H1 (cell line): Measurements from ENCODE around the gene SNX13. TPM values are rescaled to one million over a fixed set of nuclear protein-coding genes. Genes with fewer than 3 reads are reported as not detected.

Experiments used
- CTCF ChIA-PET: fragments of 300-600 bp; sonication (Branson Sonifier 250); formaldehyde crosslinking; loops from one replicate; lab custom pipeline; 2021; ENCODE audit not compliant: partially characterized antibody; lab: Charles Lee
- POLR2A ChIA-PET: fragments of 300-600 bp; sonication (Branson Sonifier 250); formaldehyde crosslinking; loops from one replicate; lab custom pipeline; 2021; ENCODE audit warnings: inconsistent platforms; ENCODE audit not compliant: partially characterized antibody; lab: Charles Lee
- DNase-seq, 2 experiments: peaks; one replicate each; pipeline versions ENCODE4 v3.0.0 to v3.0.0-alpha.2; 2010 to 2022; ENCODE audit warnings: low spot score in 2 of 2, low read depth in 1 of 2, mixed read lengths in 1 of 2
- FAIRE-seq: peaks from 2 replicates; lab custom pipeline; 2011; peaks lifted over from hg19 to GRCh38; lab: Jason Lieb, UNC
- H2AFZ ChIP-seq: 2 replicates; pipeline ENCODE4 v1.8.1; 2012; ENCODE audit warnings: low read length, inconsistent platforms
- H2AK5ac ChIP-seq: 2 replicates; pipeline ENCODE4 v1.6.1; 2013; ENCODE audit warnings: low read depth, low read length
- H2BK120ac ChIP-seq: replicated peaks from 2 replicates; pipeline ENCODE3; 2013; ENCODE audit warnings: low read depth, low read length, inconsistent platforms
- H2BK12ac ChIP-seq: 2 replicates; pipeline ENCODE4 v1.6.1; 2013; ENCODE audit warnings: low read depth, low read length
- H2BK15ac ChIP-seq: 2 replicates; pipeline ENCODE4 v1.6.1; 2013; ENCODE audit warnings: low read length
- H2BK20ac ChIP-seq: 2 replicates; pipeline ENCODE4 v1.6.1; 2013; ENCODE audit warnings: low read length
- H2BK5ac ChIP-seq: 2 replicates; pipeline ENCODE4 v1.6.1; 2013; ENCODE audit warnings: low read depth, low read length
- H3K14ac ChIP-seq: 2 replicates; pipeline ENCODE4 v1.6.1; 2013; ENCODE audit warnings: inconsistent platforms; ENCODE audit not compliant: insufficient read length
- H3K18ac ChIP-seq: 2 replicates; pipeline ENCODE4 v1.6.1; 2013; ENCODE audit warnings: low read length; ENCODE audit errors: extremely low read depth
- H3K23ac ChIP-seq: 2 replicates; pipeline ENCODE4 v1.6.1; 2013; ENCODE audit warnings: inconsistent platforms; ENCODE audit not compliant: insufficient read length
- H3K23me2 ChIP-seq: 2 replicates; pipeline ENCODE4 v1.6.1; 2013; ENCODE audit warnings: low read depth, low read length
- H3K27ac ChIP-seq: 2 replicates; pipeline ENCODE4 v1.6.1; 2011; ENCODE audit warnings: low read depth, low read length, inconsistent platforms
- H3K27me3 ChIP-seq, 4 experiments: replicated peaks in 1 of 4; 1 replicate in 1 of 4; 2 replicates in 3 of 4; pipeline versions ENCODE4 v1.6.1 to v1.8.1; 2011 to 2013; ENCODE audit warnings: low read length in 3 of 4, mild to moderate bottlenecking in 3 of 4, inconsistent platforms in 2 of 4, mixed read lengths in 2 of 4, moderate library complexity in 1 of 4; ENCODE audit not compliant: control insufficient read depth in 3 of 4, insufficient read depth in 3 of 4; ENCODE audit errors: extremely low read depth in 1 of 4
- H3K36me3 ChIP-seq, 4 experiments: 2 replicates each; pipeline versions ENCODE4 v1.6.1 to v1.8.1; 2011 to 2013; ENCODE audit warnings: mild to moderate bottlenecking in 4 of 4, low read length in 3 of 4, moderate library complexity in 2 of 4, control low read depth in 1 of 4, inconsistent platforms in 1 of 4; ENCODE audit not compliant: insufficient read depth in 4 of 4, control insufficient read depth in 2 of 4
- H3K4ac ChIP-seq: replicated peaks from 2 replicates; pipeline ENCODE3; 2013; ENCODE audit warnings: low read length, low read depth, mixed read lengths, inconsistent platforms; ENCODE audit not compliant: insufficient read length
- H3K4me1 ChIP-seq, 4 experiments: replicated peaks in 1 of 4; 1 replicate in 1 of 4; 2 replicates in 3 of 4; pipeline versions ENCODE4 v1.6.1 to v1.8.1; 2011 to 2013; ENCODE audit warnings: low read length in 3 of 4, inconsistent platforms in 2 of 4, mixed read lengths in 1 of 4; ENCODE audit not compliant: insufficient read depth in 4 of 4, control insufficient read depth in 3 of 4
- H3K4me2 ChIP-seq, 2 experiments: 2 replicates each; pipeline versions ENCODE4 v1.6.1 to v1.8.1; 2011 to 2013; ENCODE audit warnings: low read depth in 2 of 2, low read length in 2 of 2, control low read depth in 1 of 2, inconsistent platforms in 1 of 2, mild to moderate bottlenecking in 1 of 2; ENCODE audit not compliant: insufficient read depth in 1 of 2
- H3K4me3 ChIP-seq, 4 experiments: fragments of 200-600, 300-600 bp in 1 of 4; sonication (generic), shearing (Covaris generic), sonication (Bioruptor Twin) in 1 of 4; 2 replicates each; pipeline versions ENCODE4 v1.5.1 to v1.8.1; 2011 to 2016; ENCODE audit warnings: low read length in 4 of 4, low read depth in 3 of 4, control low read depth in 2 of 4, inconsistent platforms in 2 of 4, mild to moderate bottlenecking in 2 of 4, mixed read lengths in 1 of 4, moderate library complexity in 1 of 4; ENCODE audit not compliant: insufficient read depth in 2 of 4; ENCODE audit errors: extremely low read depth in 1 of 4
- H3K56ac ChIP-seq: replicated peaks from 2 replicates; pipeline ENCODE3; 2013; ENCODE audit warnings: low read depth, mild to moderate bottlenecking, mixed read lengths, low read length, inconsistent platforms; ENCODE audit not compliant: insufficient read length
- H3K79me1 ChIP-seq: 2 replicates; pipeline ENCODE4 v1.6.1; 2013; ENCODE audit warnings: low read depth, low read length, control low read depth
- H3K79me2 ChIP-seq, 2 experiments: 2 replicates each; pipeline versions ENCODE4 v1.6.1 to v1.8.1; 2012 to 2013; ENCODE audit warnings: low read length in 2 of 2, mild to moderate bottlenecking in 2 of 2, inconsistent platforms in 1 of 2; ENCODE audit not compliant: insufficient read depth in 2 of 2, control insufficient read depth in 1 of 2
- H3K9ac ChIP-seq, 4 experiments: replicated peaks in 1 of 4; 1 replicate in 1 of 4; 2 replicates in 3 of 4; pipeline versions ENCODE4 v1.6.1 to v1.8.1; 2011 to 2013; ENCODE audit warnings: low read depth in 3 of 4, low read length in 3 of 4, control low read depth in 2 of 4, mild to moderate bottlenecking in 2 of 4, moderate library complexity in 2 of 4, inconsistent platforms in 1 of 4; ENCODE audit errors: extremely low read depth in 1 of 4
- H3K9me3 ChIP-seq, 2 experiments: 2 replicates each; pipeline versions ENCODE4 v1.6.1 to v1.8.1; 2012 to 2013; ENCODE audit warnings: mild to moderate bottlenecking in 2 of 2, moderate library complexity in 2 of 2, control low read depth in 1 of 2, inconsistent platforms in 1 of 2, low read depth in 1 of 2, low read length in 1 of 2, mixed read lengths in 1 of 2; ENCODE audit not compliant: insufficient read depth in 2 of 2
- H4K20me1 ChIP-seq, 2 experiments: replicated peaks in 1 of 2; 2 replicates each; pipeline versions ENCODE3 to v1.8.1; 2011 to 2013; ENCODE audit warnings: inconsistent platforms in 2 of 2, low read length in 2 of 2, mild to moderate bottlenecking in 1 of 2; ENCODE audit not compliant: insufficient read depth in 2 of 2, control insufficient read depth in 1 of 2
- H4K5ac ChIP-seq: 2 replicates; pipeline ENCODE4 v1.6.1; 2013; ENCODE audit warnings: low read length, low read depth, mixed read lengths, inconsistent platforms; ENCODE audit not compliant: insufficient read length
- H4K8ac ChIP-seq: 2 replicates; pipeline ENCODE4 v1.8.0; 2013; ENCODE audit warnings: mild to moderate bottlenecking, moderate library complexity, low read length, inconsistent platforms; ENCODE audit not compliant: insufficient read depth; ENCODE audit errors: extremely low read depth
- H4K91ac ChIP-seq: replicated peaks from 2 replicates; pipeline ENCODE3; 2013; ENCODE audit warnings: low read length, mixed read lengths, inconsistent platforms; ENCODE audit not compliant: insufficient read length
- CEBPB ChIP-seq: IDR thresholded peaks from 2 replicates; pipeline ENCODE4 v1.6.1; 2012; ENCODE audit warnings: low read depth, low read length
- CHD1 ChIP-seq: IDR thresholded peaks from 2 replicates; pipeline ENCODE4 v1.6.1; 2012; ENCODE audit warnings: low read depth, low read length, improper control_type of control experiment
- WGBS, 2 experiments: shearing (Covaris generic) in 1 of 2; methylation state at CpG; one replicate each; pipeline versions ENCODE4 v1.1.6 to v1.1.7; 2013 to 2015; ENCODE audit warnings: low lambda C conversion rate in 2 of 2, mixed read lengths in 2 of 2, inconsistent platforms in 1 of 2, low coverage in 1 of 2, missing lambda C conversion rate in 1 of 2; ENCODE audit not compliant: insufficient replicate concordance in 2 of 2, insufficient coverage in 1 of 2, insufficient read length in 1 of 2; ENCODE audit errors: extremely low coverage in 1 of 2, missing lambda C conversion rate in 1 of 2; 5-methylcytosine and 5-hydroxymethylcytosine counted together
- polyA plus RNA-seq, 7 experiments: library from polyadenylated mRNA; depleted of rRNA in 3 of 7; stranded (reverse) in 5 of 7; unstranded in 2 of 7; fragments of >200 nt in 5 of 7; fragments of 200-250 nt in 2 of 7; gene quantifications; 1 replicate in 5 of 7; 2 replicates in 1 of 7; 4 replicates in 1 of 7; pipeline versions ENCODE4 v1.2.1 to v1.2.3, GENCODE V29; 2011 to 2013; ENCODE audit warnings: missing spikeins in 2 of 7, mixed read lengths in 2 of 7
- total RNA-seq: library from RNA; stranded (reverse); fragmentation: NEBNext Ultra II Directional; extraction: Animal tissue kit (Norgen Biotek cat#: 25700); gene quantifications from 2 replicates; pipeline ENCODE4 v1.2.1, GENCODE V29; 2021

Gene SNX13
- total and polyA plus RNA-seq, 2 of the 8 experiments (the other 6 are each of a cell fraction or from before 2014, with no cell fraction given): 5.5 to 27.4 TPM

DNA sequence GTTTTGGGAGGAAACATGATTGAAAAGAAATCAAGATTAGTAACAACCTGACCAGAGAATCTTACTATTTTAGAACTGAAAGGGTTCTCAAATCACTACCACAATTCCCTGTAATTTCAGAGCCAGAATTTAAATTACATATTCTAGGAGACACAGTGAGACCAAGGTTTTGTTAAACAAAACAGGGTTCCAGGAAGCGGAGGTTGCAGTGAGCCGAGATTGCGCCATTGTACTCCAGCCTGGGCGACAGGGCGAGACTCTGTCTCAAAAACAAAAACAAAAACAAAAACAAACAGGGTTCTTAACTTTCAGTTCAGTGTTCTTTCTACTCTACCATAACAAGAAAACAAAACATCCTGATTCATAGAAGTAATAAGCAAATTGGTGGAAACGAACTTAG lies 57.6 kb downstream of the SNX13 start:
- Histone ChIP-seq H3K23me2 (no peaks in the 10 kb centered on the region; the same call in 1 of the 2 replicates), H4K20me1 (no peaks in the 10 kb centered on the region), H3K4me3 (peak overlapping the region in 1 of 4 experiments; percentile 33; a peak in 2 of 8 replicates), H4K8ac (no peak overlapping the region), H3K14ac (no peak overlapping the region), H3K18ac (no peak overlapping the region), H4K91ac (no peak overlapping the region), H2BK5ac (no peak overlapping the region), H4K5ac (no peak overlapping the region), H3K27ac (no peak overlapping the region), H3K36me3 (no peaks in the 10 kb centered on the region), H3K56ac (no peak overlapping the region), H3K79me1 (no peaks in the 10 kb centered on the region), H2BK20ac (no peak overlapping the region), H3K4ac (no peak overlapping the region), H2AK5ac (no peak overlapping the region), H3K23ac (no peak overlapping the region), H2AFZ (no peak overlapping the region), H3K9me3 (no peaks in the 10 kb centered on the region), H2BK12ac (no peak overlapping the region), H3K4me1 (peaks cover 0 to 10% (median 4%) of the 10 kb centered on the region in 4 experiments; a peak in 3 of 7 replicates), H3K9ac (no peak overlapping the region), H3K4me2 (peak overlapping the region in 1 of 2 experiments; percentile 56; a peak in 2 of 4 replicates), H2BK15ac (no peak overlapping the region), H2BK120ac (no peak overlapping the region), H3K27me3 (no peaks in the 10 kb centered on the region), H3K79me2 (no peaks in the 10 kb centered on the region)
- DNase-seq: no peak
- TF ChIP-seq CHD1 (no peak), CEBPB (peak; percentile 89)
- ChIA-PET POLR2A (no interaction called here), CTCF (no interaction called here)
- 25% methylated on average over 6 of the region's 6 CpGs; no CpG with 5 or more reads in 1 of the 2 experiments for WGBS, 2 experiments
- no peak for FAIRE-seq
